Esophagus (tissue), 2 donors: Measurements from ENCODE around the gene WNT1. TPM values are rescaled to one million over a fixed set of nuclear protein-coding genes. Genes with fewer than 3 reads are reported as not detected.

Source experiments
- H3K27ac ChIP-seq, 2 donors: one replicate each; pipeline ENCODE4 v1.5.1; 2013; ENCODE audit warnings: low read depth in 2 of 2, mild to moderate bottlenecking in 2 of 2, inconsistent platforms in 1 of 2, low read length in 1 of 2, moderate library complexity in 1 of 2
- H3K27me3 ChIP-seq, 2 donors: one replicate each; pipeline ENCODE4 v1.6.1; 2013; ENCODE audit warnings: low read length in 2 of 2, control low read depth in 1 of 2, mild to moderate bottlenecking in 1 of 2; ENCODE audit not compliant: insufficient read depth in 2 of 2, control insufficient read depth in 1 of 2
- H3K36me3 ChIP-seq, 2 donors: one replicate each; pipeline ENCODE4 v1.6.1; 2013; ENCODE audit warnings: low read length in 1 of 2; ENCODE audit not compliant: control insufficient read depth in 2 of 2, insufficient read depth in 2 of 2
- H3K4me1 ChIP-seq, 2 donors: one replicate each; pipeline ENCODE4 v1.6.1; 2013; ENCODE audit warnings: low read length in 1 of 2; ENCODE audit not compliant: control insufficient read depth in 2 of 2, insufficient read depth in 2 of 2
- H3K4me3 ChIP-seq, 2 donors: one replicate each; pipeline ENCODE4 v1.5.1; 2013; ENCODE audit warnings: low read length in 2 of 2, mild to moderate bottlenecking in 2 of 2, low read depth in 1 of 2, moderate library complexity in 1 of 2
- H3K9me3 ChIP-seq, 2 donors: one replicate each; pipeline ENCODE4 v1.6.1; 2013; ENCODE audit warnings: mild to moderate bottlenecking in 2 of 2, low read depth in 1 of 2, low read length in 1 of 2, moderate library complexity in 1 of 2; ENCODE audit not compliant: control insufficient read depth in 2 of 2, insufficient read depth in 1 of 2
- WGBS, 2 donors: extraction: QIAGEN DNeasy Blood & Tissue Kit; methylation state at CpG; one replicate each; pipeline ENCODE4 v1.1.7; 2013; 5-methylcytosine and 5-hydroxymethylcytosine counted together
- polyA plus RNA-seq, 2 donors: library from polyadenylated mRNA; stranded (reverse); fragments of 200-250 nt; gene quantifications; one replicate each; pipeline ENCODE4 v1.2.3, GENCODE V29; 2013
- donor health status: healthy with polysubstance abuse.
- donor health status: Bipolar disorder and iron deficiency.

WNT1 gene
- polyA plus RNA-seq, 2 donors: 0.05 TPM; not detected in 1

DNA sequence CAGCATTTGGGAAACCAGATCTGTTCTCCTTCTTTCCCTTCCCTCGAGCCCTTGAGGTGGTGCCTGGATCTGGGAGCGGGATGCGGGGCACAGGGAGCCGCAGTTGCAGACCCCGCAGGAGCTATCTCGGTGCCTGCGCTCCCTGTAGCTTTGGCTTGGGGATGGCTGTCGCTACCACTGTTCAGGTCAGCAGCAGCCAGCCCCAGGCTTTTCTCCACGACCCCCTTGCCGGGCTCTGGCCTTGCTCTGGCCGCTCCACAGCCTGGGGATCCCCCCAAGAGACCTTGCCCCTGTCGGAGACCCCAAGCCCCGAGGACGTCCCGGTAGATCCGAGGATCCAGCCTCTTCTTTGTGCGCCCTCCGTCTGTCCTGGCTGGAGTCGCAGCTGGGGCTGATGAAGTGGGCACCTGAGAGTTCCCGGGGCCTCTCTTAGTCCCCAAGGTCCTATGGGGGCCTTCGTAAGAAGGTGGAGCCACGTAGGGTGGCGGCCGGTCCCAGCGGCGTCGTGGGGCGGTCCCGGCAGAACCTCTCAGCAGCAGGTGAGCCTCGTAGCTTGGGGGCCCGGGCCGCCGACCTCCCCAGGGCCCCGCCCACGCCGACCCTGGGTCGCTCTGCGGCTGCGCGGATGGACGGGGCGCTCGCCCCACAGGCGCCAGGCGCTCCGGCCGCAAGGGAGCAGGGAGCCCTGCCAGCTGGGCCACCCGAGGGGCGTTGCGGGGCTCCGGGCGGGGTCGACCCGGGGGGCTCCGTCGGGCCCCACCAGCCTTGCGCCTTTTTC lies 19.8 kb downstream of the WNT1 start:
- Histone ChIP-seq H3K27ac (no peak overlapping the region), H3K4me1 (peaks cover 11 to 24% of the 10 kb centered on the region in 2 donors), H3K4me3 (peak overlapping the region; percentile 28 to 45), H3K36me3 (peaks cover 6 to 13% of the 10 kb centered on the region in 2 donors), H3K27me3 (peaks cover 0 to 7% of the 10 kb centered on the region in 2 donors), H3K9me3 (no peaks in the 10 kb centered on the region)
- WGBS, 2 donors: 4% methylated on average over 50 to 57 of the region's 57 CpGs

DNA sequence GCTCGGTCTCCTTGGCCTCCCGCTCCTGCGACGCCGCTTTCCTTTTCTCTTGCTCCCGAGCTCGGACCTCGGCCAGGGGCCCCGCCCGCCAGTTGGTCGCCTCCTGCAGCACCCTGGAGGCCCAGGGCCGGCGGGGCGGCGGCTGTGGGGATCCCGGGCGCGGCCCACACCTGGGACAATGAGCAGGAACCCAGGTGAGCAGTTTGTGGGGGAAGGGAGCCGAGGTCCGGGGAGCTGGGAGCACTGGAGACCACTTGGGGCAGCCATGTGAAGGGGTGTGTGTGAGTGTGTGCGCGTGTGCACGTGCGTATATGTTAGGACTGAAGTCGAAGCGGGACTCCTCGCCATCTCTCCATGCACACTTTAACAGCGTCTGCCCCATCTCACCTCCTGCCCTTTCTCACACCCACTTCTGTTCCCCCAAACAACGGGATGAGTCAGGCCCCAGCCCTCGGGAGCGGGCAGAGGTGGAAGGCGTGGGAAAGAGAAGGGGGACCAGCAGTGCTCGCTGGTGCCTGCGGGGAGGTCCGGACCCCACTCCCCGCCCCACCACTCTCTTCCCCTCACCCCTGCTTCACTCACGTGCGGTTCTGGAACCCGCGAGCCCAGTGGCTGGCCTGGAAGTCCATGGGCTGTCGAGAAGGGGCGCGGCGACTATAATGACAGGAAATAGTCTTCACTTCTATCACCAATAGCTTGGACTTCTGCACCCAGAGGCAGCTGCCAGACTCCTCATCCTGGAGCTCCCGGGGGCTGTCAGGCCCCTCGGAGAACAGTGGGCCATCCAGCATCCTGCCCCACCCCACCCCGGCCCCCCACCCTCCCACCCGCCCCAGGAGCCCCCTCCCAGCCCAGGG lies 20.6 kb downstream of the WNT1 start:
- no peak overlapping the region for H3K27ac ChIP-seq
- peaks cover 0 to 7% of the 10 kb centered on the region in 2 donors for H3K27me3 ChIP-seq
- H3K36me3 ChIP-seq: peaks cover 8 to 19% of the 10 kb centered on the region in 2 donors
- peaks cover 11 to 24% of the 10 kb centered on the region in 2 donors for H3K4me1 ChIP-seq
- H3K4me3 ChIP-seq: peak overlapping the region; percentile 28 to 45
- no peaks in the 10 kb centered on the region for H3K9me3 ChIP-seq
- WGBS, 2 donors: 0 to 1% methylated on average over 31 to 48 of the region's 48 CpGs

DNA sequence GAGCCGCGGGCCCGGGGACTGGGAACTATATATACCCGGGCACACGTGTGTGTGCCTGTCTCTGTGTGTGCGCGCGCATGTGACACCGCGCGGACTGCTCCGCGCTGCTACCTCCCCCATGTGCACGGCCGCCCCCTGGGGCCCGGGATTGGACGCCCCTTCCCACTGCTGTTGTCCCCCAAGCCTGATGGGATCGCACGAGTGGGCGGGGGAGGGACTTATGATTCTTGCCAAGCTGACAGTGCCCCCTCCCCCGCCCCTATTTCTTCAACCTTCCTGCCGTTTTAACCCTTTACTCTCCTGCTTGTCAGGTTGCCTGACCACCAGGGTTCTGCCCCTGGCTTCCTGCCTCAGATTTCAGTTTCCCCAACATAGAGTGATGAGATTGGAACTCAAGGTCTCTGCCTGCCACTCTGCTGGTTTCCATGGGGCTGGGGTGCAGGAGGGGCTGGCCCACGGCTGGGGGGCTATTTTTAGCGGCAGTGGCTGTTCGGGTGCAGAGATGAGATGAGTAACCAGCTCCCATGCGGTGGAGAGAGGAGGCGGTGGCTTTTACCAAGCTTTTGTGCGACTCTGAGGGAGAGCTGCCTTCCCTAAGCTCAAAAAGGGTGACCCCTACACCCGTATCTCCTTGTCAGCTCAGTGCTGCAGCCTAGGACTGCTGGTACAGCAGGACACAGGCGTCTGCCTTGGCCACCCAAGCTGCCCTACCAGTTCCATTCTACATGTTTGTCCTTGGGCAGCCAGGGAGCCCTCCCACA lies 21.4 kb downstream of the WNT1 start, which contains the start of gene DDN:
TSS of gene DDN (minus strand) at position 5 of the 761 bp plus-strand sequence. CDS start 88 bp downstream, outside the sequence.
- Histone ChIP-seq H3K9me3 (no peaks in the 10 kb centered on the region), H3K4me3 (peak within 1 kb of the TSS; percentile 28 to 45), H3K27me3 (peaks cover 0 to 5% of the 10 kb centered on the region in 2 donors), H3K36me3 (peaks cover 8 to 24% of the 10 kb centered on the region in 2 donors), H3K4me1 (peaks cover 11 to 24% of the 10 kb centered on the region in 2 donors), H3K27ac (no peak within 1 kb of the TSS)
- WGBS, 2 donors: 2 to 4% methylated on average over 28 to 30 of the region's 30 CpGs

- peaks cover 0 to 4% of the 10 kb centered on the region in 2 donors for H3K27me3 ChIP-seq
- 77 to 82% methylated on average over 2 of the region's 2 CpGs for WGBS, 2 donors
Observed at GRCh38 chr12:49000346-49000745, 22.2 kb downstream of the WNT1 start.

GRCh38 chr12:49008943-49009342 lies 30.8 kb downstream of the WNT1 start:
- Histone ChIP-seq H3K36me3 (peaks cover 0 to 14% of the 10 kb centered on the region in 2 donors), H3K4me1 (no peaks in the 10 kb centered on the region), H3K27ac (no peak overlapping the region), H3K4me3 (no peak overlapping the region), H3K9me3 (no peaks in the 10 kb centered on the region), H3K27me3 (no peaks in the 10 kb centered on the region)
- 83 to 95% methylated on average over 1 of the region's 1 CpG for WGBS, 2 donors

More at GRCh38 chr12:49000346-49000745, 22.2 kb downstream of the WNT1 start:
- Histone ChIP-seq H3K4me1 (peaks cover 11 to 24% of the 10 kb centered on the region in 2 donors), H3K4me3 (no peak overlapping the region), H3K27ac (no peak overlapping the region), H3K9me3 (no peaks in the 10 kb centered on the region), H3K36me3 (peaks cover 8 to 30% of the 10 kb centered on the region in 2 donors)

DNA sequence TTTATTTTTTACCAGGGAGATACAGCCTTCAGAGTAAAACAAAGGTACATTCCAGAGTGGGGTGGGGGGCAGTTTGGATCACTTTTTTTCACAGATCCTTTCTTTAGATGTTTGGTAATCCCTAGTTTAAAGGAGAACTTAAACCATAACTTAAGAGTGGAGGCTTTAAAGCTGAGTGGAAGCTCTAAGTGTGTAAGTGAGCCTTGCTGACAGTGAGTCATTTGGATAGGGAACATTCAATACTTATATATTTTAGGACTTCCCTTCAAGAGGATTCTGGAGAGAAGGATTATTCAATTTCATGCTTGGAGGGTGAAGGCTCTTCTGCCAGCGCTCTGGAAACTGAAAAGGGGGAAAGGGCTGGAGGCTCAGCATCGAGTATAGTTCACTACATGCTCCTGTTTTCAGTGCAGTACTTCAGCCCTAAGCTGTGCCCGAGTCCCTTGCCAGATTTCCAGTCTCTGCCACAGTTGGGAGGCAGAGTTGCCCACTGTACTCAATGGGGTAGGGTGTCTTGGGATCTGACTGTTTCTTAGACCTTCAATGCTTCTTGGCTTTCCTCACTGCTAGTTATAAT lies 32.1 kb downstream of the WNT1 start:
- H3K9me3 ChIP-seq: no peaks in the 10 kb centered on the region
- H3K27me3 ChIP-seq: no peaks in the 10 kb centered on the region
- H3K36me3 ChIP-seq: peaks cover 0 to 4% of the 10 kb centered on the region in 2 donors
- 83 to 92% methylated on average over 3 of the region's 3 CpGs for WGBS, 2 donors
- no peaks in the 10 kb centered on the region for H3K4me1 ChIP-seq
- H3K4me3 ChIP-seq: no peak overlapping the region
- no peak overlapping the region for H3K27ac ChIP-seq

DNA sequence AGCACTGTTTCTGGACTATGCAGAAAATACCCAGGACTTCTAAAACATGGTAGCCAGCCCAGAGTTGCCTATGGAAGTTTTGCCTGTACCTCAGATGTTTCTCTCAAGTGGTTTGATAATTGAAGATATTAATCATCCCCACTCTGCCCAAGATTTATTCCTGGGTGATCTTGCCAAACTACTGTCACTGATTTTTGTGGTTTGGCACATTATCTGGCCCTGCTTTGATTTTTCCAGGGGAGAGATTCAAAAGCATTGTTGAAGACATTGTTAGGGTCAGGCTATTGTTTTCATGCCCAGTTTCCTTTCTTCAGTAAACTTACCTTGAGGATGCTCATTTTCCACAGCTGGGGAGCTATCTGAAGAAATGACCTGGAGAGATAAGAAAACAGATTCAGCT lies 34.6 kb downstream of the WNT1 start:
- no peaks in the 10 kb centered on the region for H3K36me3 ChIP-seq
- H3K27me3 ChIP-seq: no peaks in the 10 kb centered on the region

GRCh38 chr12:49013428-49013827 lies 35.3 kb downstream of the WNT1 start:
- no peak overlapping the region for H3K27ac ChIP-seq
- H3K27me3 ChIP-seq: no peaks in the 10 kb centered on the region
- WGBS, 2 donors: 88 to 92% methylated on average over 3 of the region's 3 CpGs
- no peaks in the 10 kb centered on the region for H3K36me3 ChIP-seq
- H3K4me1 ChIP-seq: peaks cover 2 to 3% of the 10 kb centered on the region in 2 donors
- no peaks in the 10 kb centered on the region for H3K9me3 ChIP-seq
- no peak overlapping the region for H3K4me3 ChIP-seq

More for the DNA sequence above, 34.6 kb downstream of the WNT1 start:
- no peaks in the 10 kb centered on the region for H3K9me3 ChIP-seq
- H3K27ac ChIP-seq: no peak overlapping the region
- no peak overlapping the region for H3K4me3 ChIP-seq
- peaks cover 0 to 2% of the 10 kb centered on the region in 2 donors for H3K4me1 ChIP-seq

DNA sequence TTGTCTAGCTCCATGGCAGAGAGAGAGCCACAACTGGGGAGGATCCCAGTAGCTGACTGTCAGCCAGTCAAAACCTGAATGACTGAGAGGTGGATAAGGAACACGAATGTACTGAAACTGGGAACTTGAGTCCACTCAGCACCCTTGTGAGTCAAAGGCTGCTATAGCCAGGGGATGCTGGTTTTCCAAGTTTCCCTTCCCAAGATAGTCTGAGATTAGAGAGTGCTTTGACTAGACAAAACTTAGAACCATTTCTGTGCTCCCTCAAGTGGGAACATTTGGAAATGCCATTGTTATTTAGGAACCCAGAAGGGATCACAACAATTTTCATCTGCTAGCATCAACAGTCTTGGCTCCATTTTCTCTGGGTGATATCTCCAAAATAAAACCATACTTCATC lies 36.4 kb downstream of the WNT1 start:
- WGBS, 2 donors: 66 to 67% methylated on average over 1 of the region's 1 CpG
- Histone ChIP-seq H3K27me3 (no peaks in the 10 kb centered on the region), H3K4me3 (no peak overlapping the region), H3K27ac (no peak overlapping the region), H3K9me3 (no peaks in the 10 kb centered on the region), H3K4me1 (peaks cover 2 to 3% of the 10 kb centered on the region in 2 donors), H3K36me3 (no peaks in the 10 kb centered on the region)
